Stimulated activated CD4-positive, alpha-beta T cell treated with anti-CD3 and anti-CD28 coated beads, Interleukin-4, amount 100 ng/mL, for 1 hour (primary cell): ENCODE measurements around the gene WDCP.
A peak's percentile ranks its signal among the peaks of the same experiment; 100 is the strongest.
"Not testable (repeated sequence)": the region's sequence is repeated elsewhere in the genome, so short reads cannot be mapped to it uniquely, and the experiment has no call there.

Experiments
- DNase-seq: peaks from one replicate; pipeline ENCODE4 v3.0.0-alpha.2; 2020

The WDCP gene

GRCh38 chr2:24021122-24021998 is 25.8 kb downstream of the WDCP start:
- DNase-seq, result peak; percentile 14

- DNase-seq, result no peak
These were observed 26.9 kb downstream of the WDCP start for GRCh38 chr2:24020244-24020643.

DNA sequence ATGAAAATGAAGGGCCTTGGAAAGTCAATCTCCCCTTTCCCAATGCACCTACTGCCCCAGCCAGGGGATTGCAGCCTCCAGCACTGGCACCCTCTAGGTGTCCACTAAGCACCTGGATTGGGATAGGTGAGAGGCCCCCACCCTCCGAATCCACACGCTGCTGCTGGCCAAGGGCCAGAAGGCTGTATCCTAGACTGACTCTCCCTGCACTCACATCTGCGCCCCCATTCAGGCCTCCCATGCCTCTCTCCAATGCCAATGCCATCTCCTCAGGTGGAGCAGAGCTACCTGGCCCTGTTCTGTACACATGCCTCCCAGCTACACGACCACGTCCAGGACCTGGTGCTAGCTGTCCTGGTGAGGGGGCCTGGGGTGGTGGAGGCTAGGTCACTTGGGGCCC is 27.5 kb downstream of the WDCP start:
- DNase-seq, result no peak

GRCh38 chr2:24018241-24018640 is 28.9 kb downstream of the WDCP start:
- no peak for DNase-seq

DNA sequence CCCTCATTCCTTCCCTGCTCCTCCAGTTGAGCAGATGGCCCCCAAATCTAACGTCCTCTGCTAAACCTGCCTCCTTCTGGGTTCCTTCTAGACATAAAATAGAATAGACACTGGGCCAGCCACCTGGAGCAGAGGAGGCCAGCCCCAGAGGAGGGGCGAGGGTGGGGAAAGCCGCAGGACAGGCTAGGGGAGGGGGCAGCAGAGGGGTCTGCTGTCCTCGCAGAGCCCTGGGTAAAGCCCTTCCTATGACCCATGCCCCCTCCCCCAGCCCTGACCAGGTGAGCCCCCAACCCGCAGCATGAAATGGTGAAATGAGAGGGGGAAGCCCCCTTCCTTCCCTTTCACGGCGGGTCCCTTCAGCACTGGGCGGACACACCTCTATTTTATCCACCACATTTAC is 29.5 kb downstream of the WDCP start:
- DNase-seq, result no peak

- no peak for DNase-seq
These were observed 30.1 kb downstream of the WDCP start for GRCh38 chr2:24016853-24017703.

DNA sequence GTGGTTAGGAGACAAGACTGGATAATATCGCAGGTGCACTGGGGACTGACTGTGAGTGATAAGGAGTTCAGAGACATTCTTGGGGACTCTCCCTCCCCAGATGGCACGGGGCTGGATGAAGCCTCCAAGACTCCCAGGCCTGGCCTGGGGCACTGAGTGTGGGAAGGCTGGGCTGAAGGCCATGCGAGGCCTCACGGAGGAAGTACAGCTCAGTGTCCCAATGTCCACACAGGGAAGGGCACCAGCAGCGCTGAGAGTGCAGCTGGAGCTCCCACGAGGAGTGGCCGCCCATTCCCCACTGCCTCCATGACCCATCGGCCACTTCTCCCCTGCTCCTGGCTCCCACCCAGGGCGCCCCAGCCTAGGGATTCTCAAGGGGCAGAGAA is 30.8 kb downstream of the WDCP start:
- DNase-seq, result no peak

- no peak for DNase-seq
These were observed 31.4 kb downstream of the WDCP start for GRCh38 chr2:24015562-24016375.

GRCh38 chr2:24014902-24015301 is 32.3 kb downstream of the WDCP start:
- not testable (repeated sequence) for DNase-seq

GRCh38 chr2:24012521-24013188 is 34.5 kb downstream of the WDCP start:
- no peak for DNase-seq

GRCh38 chr2:24011250-24012104 is 35.7 kb downstream of the WDCP start:
- no peak for DNase-seq

GRCh38 chr2:24010477-24011249 is 36.5 kb downstream of the WDCP start:
- no peak for DNase-seq

GRCh38 chr2:24009680-24010476 is 37.3 kb downstream of the WDCP start, which contains the start of gene MFSD2B:
Gene MFSD2B, plus strand, starts transcription at chr2:24010085. Its CDS starts 12 bp downstream, at chr2:24010097.
- DNase-seq, result no peak

GRCh38 chr2:24009367-24009679 is 37.9 kb downstream of the WDCP start:
- no peak for DNase-seq

GRCh38 chr2:24008672-24009366 is 38.4 kb downstream of the WDCP start:
- DNase-seq, result no peak

DNA sequence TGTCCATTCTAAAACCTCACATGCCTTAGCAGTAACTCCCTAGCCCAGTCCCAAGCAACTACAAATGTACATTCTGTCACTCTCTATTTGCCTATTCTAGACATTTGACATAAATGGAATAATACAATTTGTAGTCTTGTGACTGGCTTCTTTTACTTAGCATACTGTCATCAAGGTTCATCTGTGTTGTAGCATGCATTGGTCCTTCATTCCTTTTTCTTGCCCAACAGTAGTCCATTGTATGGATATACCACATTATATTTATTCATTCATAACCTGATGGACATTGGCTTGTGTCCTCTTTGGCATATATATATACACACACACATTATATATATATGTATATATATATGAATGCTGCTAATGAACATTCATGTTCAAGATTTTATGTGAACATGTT is 39.5 kb downstream of the WDCP start:
- DNase-seq, result no peak

DNA sequence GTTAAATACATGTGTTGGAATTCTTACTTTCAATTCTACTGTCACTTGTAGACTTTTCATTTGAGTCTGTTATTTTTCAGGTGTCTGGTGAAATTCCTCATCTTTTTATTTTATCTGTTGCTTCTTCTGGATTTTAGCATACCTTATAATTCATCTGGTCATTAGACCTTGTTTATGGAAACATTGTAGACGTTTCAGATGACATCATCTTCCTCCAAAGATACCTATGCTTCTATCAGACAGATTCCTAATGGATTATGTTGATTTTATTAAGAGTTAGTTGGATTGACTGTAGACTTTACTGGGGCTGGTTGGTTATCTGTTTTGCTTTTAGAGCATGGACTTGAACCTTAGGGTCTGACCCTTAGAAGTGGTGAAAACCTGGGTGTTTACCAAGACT is 52.6 kb downstream of the WDCP start:
- no peak for DNase-seq

GRCh38 chr2:23993736-23994269 is 53.4 kb downstream of the WDCP start:
- DNase-seq, result no peak

DNA sequence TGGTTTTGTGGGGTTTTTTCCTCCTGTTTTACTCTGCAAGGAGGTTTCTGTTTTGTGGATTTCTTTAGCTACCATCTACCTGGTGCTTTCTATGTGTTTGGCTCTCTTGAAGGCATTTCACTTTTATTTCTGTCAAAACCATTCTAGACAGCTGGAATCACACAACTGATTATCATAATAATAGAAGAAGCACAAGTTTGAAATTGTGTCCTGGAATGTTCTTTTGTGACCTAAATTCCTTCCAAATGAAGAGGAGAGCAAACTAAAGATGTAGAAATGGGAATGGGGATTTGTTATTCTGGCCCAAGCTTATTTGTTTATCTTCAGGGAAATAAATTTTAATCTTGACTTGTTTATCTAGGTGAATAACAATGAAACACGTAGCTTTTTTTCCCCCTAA is 54.3 kb downstream of the WDCP start:
- no peak for DNase-seq
